GM18870 (cell line): Measurements from ENCODE around the gene CREB3L1.
"Not testable (repeated sequence)": the region's sequence is repeated elsewhere in the genome, so short reads cannot be mapped to it uniquely, and the experiment has no call there.

Experiments
- ATAC-seq: cut with Tn5 transposase; IDR thresholded peaks from one replicate; pipeline ENCODE4 v1.9.1; 2021; ENCODE audit warnings: moderate library complexity; ENCODE audit not compliant: unreplicated experiment

CREB3L1 gene

GRCh38 chr11:46248289-46249102, 29.0 kb upstream of the CREB3L1 start:
- no peak for ATAC-seq

GRCh38 chr11:46249103-46249937, 28.1 kb upstream of the CREB3L1 start:
- ATAC-seq = no peak

GRCh38 chr11:46249938-46250744, 27.3 kb upstream of the CREB3L1 start:
- ATAC-seq = no peak

GRCh38 chr11:46250745-46251052, 26.8 kb upstream of the CREB3L1 start:
- ATAC-seq = no peak

- no peak for ATAC-seq
These were observed 25.5 kb upstream of the CREB3L1 start for GRCh38 chr11:46251954-46252353.

GRCh38 chr11:46252373-46252914, 25.0 kb upstream of the CREB3L1 start:
- ATAC-seq = no peak

- ATAC-seq = no peak
These were observed 24.0 kb upstream of the CREB3L1 start for GRCh38 chr11:46253258-46254132.

GRCh38 chr11:46254133-46254491, 23.4 kb upstream of the CREB3L1 start:
- ATAC-seq = no peak

- ATAC-seq = no peak
These were observed 20.9 kb upstream of the CREB3L1 start for GRCh38 chr11:46256540-46257001.

GRCh38 chr11:46259347-46259746, 18.1 kb upstream of the CREB3L1 start:
- ATAC-seq = not testable (repeated sequence)

- no peak for ATAC-seq
These were observed 17.4 kb upstream of the CREB3L1 start for GRCh38 chr11:46259971-46260560.

GRCh38 chr11:46263120-46263519, 14.3 kb upstream of the CREB3L1 start:
- no peak for ATAC-seq

GRCh38 chr11:46264030-46264429, 13.4 kb upstream of the CREB3L1 start:
- no peak for ATAC-seq

GRCh38 chr11:46264976-46265375, 12.5 kb upstream of the CREB3L1 start:
- no peak for ATAC-seq

GRCh38 chr11:46265764-46266163, 11.7 kb upstream of the CREB3L1 start:
- no peak for ATAC-seq

GRCh38 chr11:46267930-46268329, 9.5 kb upstream of the CREB3L1 start:
- no peak for ATAC-seq

- no peak for ATAC-seq
These were observed 6.8 kb upstream of the CREB3L1 start for GRCh38 chr11:46270684-46271083.

- ATAC-seq = no peak
These were observed 6.1 kb upstream of the CREB3L1 start for GRCh38 chr11:46271407-46271806.

- no peak for ATAC-seq
These were observed 5.3 kb upstream of the CREB3L1 start for GRCh38 chr11:46271875-46272815.
